Vagina (tissue), 2 donors: Measurements from ENCODE around the gene RNASEH1. TPM values are rescaled to one million over a fixed set of nuclear protein-coding genes. Genes with fewer than 3 reads are reported as not detected.
A peak's percentile ranks its signal among the peaks of the same experiment; 100 is the strongest.

Source experiments
- DNase-seq, 2 donors: peaks; one replicate each; pipeline ENCODE4 v3.0.0-alpha.2; 2017; ENCODE audit errors: extremely low spot score in 2 of 2
- H3K27ac ChIP-seq: fragments of 200-600 bp; sonication (generic); one replicate; pipeline ENCODE4 v1.5.1; 2019
- H3K27me3 ChIP-seq: fragments of 200-600 bp; sonication (generic); one replicate; pipeline ENCODE4 v1.5.1; 2019
- H3K36me3 ChIP-seq, 2 donors: fragments of 200-600 bp; sonication (generic); one replicate each; pipeline ENCODE4 v1.5.1; 2017 to 2019
- H3K4me1 ChIP-seq: fragments of 200-600 bp; sonication (generic); one replicate; pipeline ENCODE4 v1.5.1; 2019
- H3K4me3 ChIP-seq, 2 donors: fragments of 200-600 bp; sonication (generic); 1 replicate in 1 of 2; 2 replicates in 1 of 2; pipeline ENCODE4 v1.5.1; 2016 to 2019
- H3K9me3 ChIP-seq: fragments of 200-600 bp; sonication (generic); one replicate; pipeline ENCODE4 v1.5.1; 2019
- CTCF ChIP-seq, 3 experiments: fragments of 450-650 bp in 2 of 3; fragments of 200-600 bp in 1 of 3; sonication (generic) in 1 of 3; IDR thresholded peaks; one replicate each; pipeline ENCODE4 v1.5.1; 2017 to 2019; ENCODE audit warnings: antibody characterized with exemption in 3 of 3, mild to moderate bottlenecking in 2 of 3, moderate library complexity in 2 of 3
- POLR2A ChIP-seq, 2 donors: fragments of 450-650 bp; IDR thresholded peaks; one replicate each; pipeline ENCODE4 v1.6.1; 2017; ENCODE audit warnings: antibody characterized with exemption in 2 of 2, mild to moderate bottlenecking in 2 of 2, moderate library complexity in 2 of 2
- POLR2AphosphoS5 ChIP-seq, 2 donors: sonication (generic); formaldehyde crosslinking; IDR thresholded peaks; one replicate each; pipeline ENCODE4 v1.9.0; 2017; ENCODE audit warnings: antibody characterized with exemption in 2 of 2, mild to moderate bottlenecking in 2 of 2, low read depth in 1 of 2; ENCODE audit not compliant: insufficient read depth in 1 of 2
- intact Hi-C: fragments of 100-400 bp; cut with DNase I; formaldehyde crosslinking; loops from one replicate; pipeline ENCODE4 v1.15.1; 2023
- total RNA-seq: library from RNA; depleted of rRNA; stranded (reverse); fragments of >200 nt; gene quantifications from one replicate; pipeline ENCODE4 v1.2.3, GENCODE V29; 2016

RNASEH1 gene
- total RNA-seq, 1 donor from 2014 or later = 17.2 TPM

GRCh38 chr2:3523551-3524041 lies 34.5 kb downstream of the RNASEH1 start:
- Histone ChIP-seq H3K27me3 (no peaks in the 10 kb centered on the region), H3K4me1 (peaks cover 13% of the 10 kb centered on the region), H3K27ac (no peak overlapping the region), H3K36me3 (no peaks in the 10 kb centered on the region), H3K9me3 (no peaks in the 10 kb centered on the region), H3K4me3 (no peak overlapping the region)
- DNase-seq = no peak
- intact Hi-C loops = no loop called here
- TF ChIP-seq CTCF (IDR thresholded peaks at IDR 0.05) = no peak
- TF ChIP-seq POLR2A (IDR thresholded peaks at IDR 0.05) = no peak
- TF ChIP-seq POLR2AphosphoS5 (IDR thresholded peaks at IDR 0.05; ENCODE audit: insufficient read depth in 1 of 2, low read depth in 1 of 2) = no peak

- DNase-seq = no peak
- intact Hi-C loops = no loop called here
- no peak overlapping the region for H3K4me3 ChIP-seq
- H3K9me3 ChIP-seq = no peaks in the 10 kb centered on the region
- H3K27me3 ChIP-seq = no peaks in the 10 kb centered on the region
- H3K27ac ChIP-seq = no peak overlapping the region
- H3K4me1 ChIP-seq = peaks cover 13% of the 10 kb centered on the region
- no peak for TF ChIP-seq POLR2AphosphoS5 (IDR thresholded peaks at IDR 0.05; ENCODE audit: insufficient read depth in 1 of 2, low read depth in 1 of 2)
- TF ChIP-seq CTCF (IDR thresholded peaks at IDR 0.05) = no peak
- TF ChIP-seq POLR2A (IDR thresholded peaks at IDR 0.05) = no peak
- H3K36me3 ChIP-seq = no peaks in the 10 kb centered on the region
Measured at GRCh38 chr2:3522961-3523421, 35.1 kb downstream of the RNASEH1 start.

- no peaks in the 10 kb centered on the region for H3K9me3 ChIP-seq
- H3K27me3 ChIP-seq = no peaks in the 10 kb centered on the region
- H3K27ac ChIP-seq = no peak overlapping the region
- no peaks in the 10 kb centered on the region for H3K36me3 ChIP-seq
- TF ChIP-seq CTCF (IDR thresholded peaks at IDR 0.05) = no peak
- no peak for TF ChIP-seq POLR2AphosphoS5 (IDR thresholded peaks at IDR 0.05; ENCODE audit: insufficient read depth in 1 of 2, low read depth in 1 of 2)
- no peak for TF ChIP-seq POLR2A (IDR thresholded peaks at IDR 0.05)
- intact Hi-C loops = no loop called here
- no peak for DNase-seq
- H3K4me3 ChIP-seq = peak overlapping the region in 1 of 2 donors; percentile 82
- peaks cover 13% of the 10 kb centered on the region for H3K4me1 ChIP-seq
Measured at GRCh38 chr2:3520591-3520990, 37.5 kb downstream of the RNASEH1 start.

- peak in 1 of 2 donors; percentile 73 for TF ChIP-seq POLR2AphosphoS5 (IDR thresholded peaks at IDR 0.05; ENCODE audit: insufficient read depth in 1 of 2, low read depth in 1 of 2)
- peak in 1 of 2 donors; percentile 72 for TF ChIP-seq POLR2A (IDR thresholded peaks at IDR 0.05)
- TF ChIP-seq CTCF (IDR thresholded peaks at IDR 0.05) = no peak
- Histone ChIP-seq H3K9me3 (no peaks in the 10 kb centered on the region), H3K4me3 (peak within 1 kb of the TSS; percentile 69 to 82), H3K27me3 (no peaks in the 10 kb centered on the region), H3K36me3 (no peaks in the 10 kb centered on the region), H3K27ac (peak within 1 kb of the TSS; percentile 94), H3K4me1 (peaks cover 13% of the 10 kb centered on the region)
- DNase-seq = no peak
- intact Hi-C loops = no loop called here
Measured at GRCh38 chr2:3519255-3520205, 38.6 kb downstream of the RNASEH1 start, which contains the start of gene ADI1. Gene ADI1 (minus strand): TSS chr2:3519531. CDS start chr2:3519487, 44 bp downstream.
